GM12873 (cell line): ENCODE measurements around the gene SPOPL.
A peak's percentile ranks its signal among the peaks of the same experiment; 100 is the strongest.

ENCODE experiments used
- TF ChIP-seq, protein P1 (sequence below): IDR thresholded peaks from 2 replicates; pipeline ENCODE4 v1.5.1; 2012; ENCODE audit warnings: low read depth, mild to moderate bottlenecking, moderate library complexity, low read length, control low read depth; ENCODE audit not compliant: insufficient read depth; ENCODE audit errors: missing control alignments

The SPOPL gene

DNA sequence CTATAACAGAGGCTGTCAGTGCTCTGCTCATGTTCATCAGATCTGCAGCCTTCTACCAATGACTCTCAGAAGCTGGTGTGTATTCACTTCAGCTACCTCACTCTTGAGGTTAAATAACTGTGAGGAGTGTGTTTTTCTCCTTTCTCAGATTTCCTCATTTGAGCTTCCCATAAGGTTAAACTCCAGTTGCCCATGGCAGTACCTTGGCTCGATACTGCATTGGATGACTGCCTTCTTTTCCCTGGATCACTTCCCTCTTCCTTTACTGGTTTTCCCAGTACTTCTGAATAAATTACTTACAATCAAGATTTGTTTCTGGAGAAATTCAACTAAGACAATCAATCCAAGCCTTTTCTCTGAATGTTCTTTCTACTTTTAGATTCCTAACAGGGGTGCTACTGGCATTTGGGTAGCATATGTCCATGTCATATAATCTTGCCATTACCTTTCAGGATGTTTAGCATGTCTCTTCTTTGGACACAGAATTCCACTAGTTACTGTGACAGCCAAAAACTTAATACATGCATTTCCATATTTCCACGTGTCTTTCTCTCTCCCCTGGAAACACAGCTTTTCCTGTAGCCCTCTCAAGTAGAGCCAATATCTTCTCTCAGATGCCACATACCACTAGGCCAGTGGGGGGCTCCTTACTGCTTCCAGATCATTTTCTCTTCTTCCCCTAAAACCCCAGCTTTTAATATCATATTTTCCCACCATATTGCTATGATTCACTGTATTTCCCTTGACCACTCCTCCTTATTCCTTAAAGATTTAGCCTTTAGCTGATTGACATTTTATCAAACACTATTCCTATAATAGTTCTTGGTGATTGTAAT, 15.0 kb upstream of the SPOPL start:
- TF ChIP-seq, protein P1, sequence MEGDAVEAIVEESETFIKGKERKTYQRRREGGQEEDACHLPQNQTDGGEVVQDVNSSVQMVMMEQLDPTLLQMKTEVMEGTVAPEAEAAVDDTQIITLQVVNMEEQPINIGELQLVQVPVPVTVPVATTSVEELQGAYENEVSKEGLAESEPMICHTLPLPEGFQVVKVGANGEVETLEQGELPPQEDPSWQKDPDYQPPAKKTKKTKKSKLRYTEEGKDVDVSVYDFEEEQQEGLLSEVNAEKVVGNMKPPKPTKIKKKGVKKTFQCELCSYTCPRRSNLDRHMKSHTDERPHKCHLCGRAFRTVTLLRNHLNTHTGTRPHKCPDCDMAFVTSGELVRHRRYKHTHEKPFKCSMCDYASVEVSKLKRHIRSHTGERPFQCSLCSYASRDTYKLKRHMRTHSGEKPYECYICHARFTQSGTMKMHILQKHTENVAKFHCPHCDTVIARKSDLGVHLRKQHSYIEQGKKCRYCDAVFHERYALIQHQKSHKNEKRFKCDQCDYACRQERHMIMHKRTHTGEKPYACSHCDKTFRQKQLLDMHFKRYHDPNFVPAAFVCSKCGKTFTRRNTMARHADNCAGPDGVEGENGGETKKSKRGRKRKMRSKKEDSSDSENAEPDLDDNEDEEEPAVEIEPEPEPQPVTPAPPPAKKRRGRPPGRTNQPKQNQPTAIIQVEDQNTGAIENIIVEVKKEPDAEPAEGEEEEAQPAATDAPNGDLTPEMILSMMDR, result peak; percentile 19

- TF ChIP-seq, protein P1, result no peak
Measured at GRCh38 chr2:138490673-138491494, 10.7 kb upstream of the SPOPL start.

- TF ChIP-seq, protein P1, result no peak
Measured at GRCh38 chr2:138491495-138491862, 10.1 kb upstream of the SPOPL start.

DNA sequence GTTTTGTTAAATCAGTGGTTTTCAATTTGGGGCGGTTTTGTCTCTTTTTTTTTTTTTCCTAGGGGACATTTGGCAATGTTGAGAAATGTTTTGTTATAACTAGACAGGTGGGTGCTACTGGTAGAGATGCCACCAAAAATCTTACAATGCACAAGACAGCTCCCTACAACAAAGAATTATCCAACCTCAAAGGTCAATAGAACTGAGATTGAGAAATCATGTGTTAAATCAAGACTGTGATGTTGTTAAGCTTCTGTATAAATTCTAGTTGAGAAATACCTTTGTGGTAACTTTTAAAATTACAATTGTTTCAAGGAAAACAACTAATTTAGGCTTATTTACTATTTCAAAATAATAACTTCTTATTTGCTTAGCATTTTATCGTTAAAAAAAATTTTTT, 9.4 kb upstream of the SPOPL start:
- TF ChIP-seq, protein P1, result no peak

DNA sequence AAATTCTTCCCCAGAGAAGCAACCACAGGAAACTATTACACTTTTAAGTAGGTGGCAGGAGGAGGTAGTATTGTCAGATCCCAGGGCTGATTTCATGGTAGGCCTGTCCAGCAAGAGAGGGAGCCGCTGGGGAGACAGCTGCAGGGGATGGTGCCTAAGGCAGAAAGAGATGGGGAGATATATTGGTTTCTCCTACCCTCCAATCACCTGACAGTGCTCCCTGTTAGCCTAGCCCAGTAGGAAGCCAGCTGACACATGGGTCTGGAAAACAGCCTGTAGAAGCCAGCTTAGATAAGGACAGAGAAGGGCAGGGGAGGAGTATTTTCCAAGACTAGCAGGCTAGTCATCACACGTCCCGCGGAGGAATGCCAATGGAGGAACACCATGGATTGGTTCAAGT, 8.2 kb upstream of the SPOPL start:
- TF ChIP-seq, protein P1, result no peak

GRCh38 chr2:138494265-138494966, 7.2 kb upstream of the SPOPL start:
- TF ChIP-seq, protein P1, result no peak

DNA sequence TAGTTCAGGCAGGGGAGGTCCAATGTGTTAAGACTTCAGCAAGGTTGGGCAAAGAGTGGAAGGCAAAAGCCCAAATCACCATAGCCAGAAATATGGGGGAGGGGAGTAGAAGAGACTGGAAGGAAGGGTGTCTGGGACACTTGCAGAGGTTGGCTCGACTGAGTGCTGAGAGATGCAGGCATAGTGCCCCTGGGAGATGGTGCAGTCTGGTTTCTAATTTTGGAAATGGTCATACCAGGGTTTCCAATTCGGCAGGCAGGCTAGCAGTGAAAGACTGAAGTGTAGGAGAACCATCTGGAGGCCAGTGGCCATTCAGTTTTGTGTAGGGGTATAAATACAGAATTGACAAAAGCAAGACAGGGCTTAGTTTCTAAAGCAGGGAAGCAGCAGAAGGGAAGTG, 6.2 kb upstream of the SPOPL start:
- TF ChIP-seq, protein P1, result no peak
